Measurements from ENCODE around the gene FNDC4. TPM values are rescaled to one million over a fixed set of nuclear protein-coding genes. Genes with fewer than 3 reads are reported as not detected.

The FNDC4 gene
- total RNA-seq, 3 donors from 2014 or later = 0.64 to 3.1 (median 1.7) TPM

DNA sequence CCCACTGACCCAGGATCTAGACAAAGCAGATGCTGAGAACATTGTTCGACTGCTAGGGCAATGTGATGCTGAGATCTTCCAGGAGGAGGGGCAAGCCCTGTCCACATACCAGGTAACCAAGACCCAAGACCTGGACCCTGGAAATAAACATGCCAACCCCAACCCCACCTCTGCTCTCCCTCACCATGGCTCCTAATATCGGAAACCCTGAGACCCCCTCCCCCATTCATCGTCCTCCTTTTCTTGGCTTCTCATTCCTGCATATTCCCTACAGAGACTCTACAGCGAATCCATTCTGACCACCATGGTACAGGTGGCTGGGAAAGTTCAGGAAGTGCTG, 2.3 kb upstream of the FNDC4 start:
- no peaks in the 10 kb centered on the region for H3K36me3 ChIP-seq (ENCODE audit: low read depth)
- no peak for DNase-seq
- TF ChIP-seq, protein P1, sequence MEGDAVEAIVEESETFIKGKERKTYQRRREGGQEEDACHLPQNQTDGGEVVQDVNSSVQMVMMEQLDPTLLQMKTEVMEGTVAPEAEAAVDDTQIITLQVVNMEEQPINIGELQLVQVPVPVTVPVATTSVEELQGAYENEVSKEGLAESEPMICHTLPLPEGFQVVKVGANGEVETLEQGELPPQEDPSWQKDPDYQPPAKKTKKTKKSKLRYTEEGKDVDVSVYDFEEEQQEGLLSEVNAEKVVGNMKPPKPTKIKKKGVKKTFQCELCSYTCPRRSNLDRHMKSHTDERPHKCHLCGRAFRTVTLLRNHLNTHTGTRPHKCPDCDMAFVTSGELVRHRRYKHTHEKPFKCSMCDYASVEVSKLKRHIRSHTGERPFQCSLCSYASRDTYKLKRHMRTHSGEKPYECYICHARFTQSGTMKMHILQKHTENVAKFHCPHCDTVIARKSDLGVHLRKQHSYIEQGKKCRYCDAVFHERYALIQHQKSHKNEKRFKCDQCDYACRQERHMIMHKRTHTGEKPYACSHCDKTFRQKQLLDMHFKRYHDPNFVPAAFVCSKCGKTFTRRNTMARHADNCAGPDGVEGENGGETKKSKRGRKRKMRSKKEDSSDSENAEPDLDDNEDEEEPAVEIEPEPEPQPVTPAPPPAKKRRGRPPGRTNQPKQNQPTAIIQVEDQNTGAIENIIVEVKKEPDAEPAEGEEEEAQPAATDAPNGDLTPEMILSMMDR (IDR thresholded peaks at IDR 0.05) = no peak
- peaks cover 3% of the 10 kb centered on the region for H3K4me1 ChIP-seq (ENCODE audit: low read depth)
- ATAC-seq = no peak
- intact Hi-C loops (cut with DNase I, micrococcal nuclease) = no loop called here
- H3K9me3 ChIP-seq = no peaks in the 10 kb centered on the region
- H3K4me3 ChIP-seq = no peak overlapping the region

DNA sequence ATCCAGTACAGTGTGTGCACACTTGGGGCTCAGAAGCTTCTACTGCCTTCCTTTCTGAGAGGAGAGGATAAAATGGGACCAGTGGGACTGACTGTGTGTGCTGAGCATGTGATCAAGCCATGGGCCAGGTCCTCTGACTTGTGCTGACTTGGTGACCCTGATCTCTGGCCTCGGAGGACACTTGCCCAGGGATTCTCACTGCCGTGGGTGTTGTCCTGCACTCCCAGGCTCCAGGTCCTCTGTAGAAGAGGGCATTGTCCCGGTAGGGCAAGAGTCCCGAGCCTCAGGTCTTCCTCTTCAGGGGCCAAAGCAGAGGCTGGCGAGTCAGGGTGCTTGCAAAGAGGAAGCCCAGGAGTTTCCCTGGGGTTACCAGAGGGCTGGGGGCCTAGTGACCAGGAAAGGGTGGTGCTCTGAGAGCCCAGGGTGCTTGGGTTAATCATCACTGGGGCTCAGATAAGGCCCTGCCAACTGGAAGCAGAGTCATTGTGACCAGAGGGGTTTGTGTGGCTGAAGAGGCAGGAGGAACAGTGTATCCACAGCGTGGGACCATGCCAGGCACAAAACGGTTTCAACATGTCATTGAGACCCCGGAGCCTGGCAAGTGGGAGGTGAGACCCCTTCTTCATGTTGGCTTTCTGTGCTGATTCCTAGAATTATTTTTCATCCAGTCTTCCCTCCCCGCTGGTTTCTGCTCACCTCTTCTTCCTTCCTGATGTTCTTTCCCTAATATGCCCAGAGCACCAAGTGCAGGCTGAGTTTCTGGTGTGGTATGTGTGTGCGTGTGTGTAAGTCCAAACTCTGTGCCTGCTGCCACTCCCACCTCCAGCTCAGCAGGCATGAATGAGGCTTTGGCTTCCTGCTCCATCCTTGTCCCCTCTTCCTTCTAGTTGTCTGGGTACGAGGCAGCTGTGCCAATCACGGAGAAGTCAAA, 1.6 kb upstream of the FNDC4 start, which contains the start of gene GCKR:
TSS of gene GCKR (plus strand) at position 483 of the 931 bp plus-strand sequence. CDS start at position 549, 66 bp downstream.
- no peaks in the 10 kb centered on the region for H3K9me3 ChIP-seq
- peak; percentile 74 for ATAC-seq
- TF ChIP-seq, protein P1 (IDR thresholded peaks at IDR 0.05) = no peak
- intact Hi-C loops (cut with DNase I, micrococcal nuclease) = no loop called here
- H3K4me3 ChIP-seq = no peak within 1 kb of the TSS
- no peaks in the 10 kb centered on the region for H3K36me3 ChIP-seq (ENCODE audit: low read depth)
- H3K4me1 ChIP-seq (ENCODE audit: low read depth) = peaks cover 3% of the 10 kb centered on the region
- DNase-seq = peak in 1 of 3 donors; percentile 35

- intact Hi-C loops (cut with DNase I, micrococcal nuclease) = no loop called here
- H3K36me3 ChIP-seq (ENCODE audit: low read depth) = no peaks in the 10 kb centered on the region
- H3K4me1 ChIP-seq (ENCODE audit: low read depth) = peaks cover 3% of the 10 kb centered on the region
- ATAC-seq = no peak
- H3K9me3 ChIP-seq = no peaks in the 10 kb centered on the region
- H3K4me3 ChIP-seq = no peak overlapping the region
- TF ChIP-seq, protein P1 (IDR thresholded peaks at IDR 0.05) = no peak
- DNase-seq = no peak
Measured at GRCh38 chr2:27495840-27496356, 898 bp upstream of the FNDC4 start.

GRCh38 chr2:27494284-27494943, 586 bp downstream of the FNDC4 start:
- Histone ChIP-seq H3K4me1 (ENCODE audit: low read depth) (peaks cover 6% of the 10 kb centered on the region), H3K9me3 (no peaks in the 10 kb centered on the region), H3K36me3 (ENCODE audit: low read depth) (no peaks in the 10 kb centered on the region), H3K4me3 (no peak overlapping the region)
- DNase-seq (peak in 1 of 3 donors; percentile 40), ATAC-seq (no peak)
- TF ChIP-seq, protein P1 (IDR thresholded peaks at IDR 0.05) = no peak
- intact Hi-C loops (cut with DNase I, micrococcal nuclease) = no loop called here

- H3K4me1 ChIP-seq (ENCODE audit: low read depth) = peaks cover 11% of the 10 kb centered on the region
- no peaks in the 10 kb centered on the region for H3K36me3 ChIP-seq (ENCODE audit: low read depth)
- TF ChIP-seq, protein P1 (IDR thresholded peaks at IDR 0.05) = no peak
- intact Hi-C loops (cut with DNase I, micrococcal nuclease) = no loop called here
- ATAC-seq = no peak
- H3K4me3 ChIP-seq = no peak overlapping the region
- H3K9me3 ChIP-seq = no peaks in the 10 kb centered on the region
- DNase-seq = no peak
Measured at GRCh38 chr2:27493948-27494283, 1.1 kb downstream of the FNDC4 start.

All from mucosa of descending colon (tissue), 3 donors.